Skeletal muscle tissue (tissue), 4 donors: ENCODE measurements around the gene TBX18. TPM values are rescaled to one million over a fixed set of nuclear protein-coding genes. Genes with fewer than 3 reads are reported as not detected.

Experiments
- H3K27ac ChIP-seq: one replicate; pipeline ENCODE4 v1.7.0; 2013; ENCODE audit warnings: mild to moderate bottlenecking, low read depth, low read length, inconsistent platforms
- H3K27me3 ChIP-seq, 3 donors: one replicate each; pipeline ENCODE4 v1.7.0; 2013; ENCODE audit warnings: low read length in 3 of 3; ENCODE audit not compliant: control insufficient read depth in 3 of 3, insufficient read depth in 3 of 3
- H3K36me3 ChIP-seq, 3 donors: one replicate each; pipeline ENCODE4 v1.7.0; 2013; ENCODE audit warnings: low read length in 3 of 3; ENCODE audit not compliant: control insufficient read depth in 3 of 3, insufficient read depth in 3 of 3
- H3K4me1 ChIP-seq, 3 donors: one replicate each; pipeline ENCODE4 v1.7.0; 2013; ENCODE audit warnings: low read length in 3 of 3, mild to moderate bottlenecking in 3 of 3; ENCODE audit not compliant: control insufficient read depth in 3 of 3, insufficient read depth in 3 of 3
- H3K4me3 ChIP-seq, 3 donors: one replicate each; pipeline ENCODE4 v1.7.0; 2013; ENCODE audit warnings: low read length in 3 of 3
- H3K9ac ChIP-seq, 3 donors: one replicate each; pipeline ENCODE4 v1.7.0; 2013; ENCODE audit warnings: low read length in 3 of 3, mild to moderate bottlenecking in 3 of 3, moderate library complexity in 2 of 3, low read depth in 1 of 3
- H3K9me3 ChIP-seq, 3 donors: one replicate each; pipeline ENCODE4 v1.7.0; 2013; ENCODE audit warnings: low read length in 3 of 3; ENCODE audit not compliant: control insufficient read depth in 3 of 3
- total RNA-seq: library from RNA; depleted of rRNA; stranded (reverse); fragments of >200 nt; gene quantifications from one replicate; pipeline ENCODE4 v1.2.3, GENCODE V29; 2014
- donor health status: Osteomylitis.

Gene TBX18
- total RNA-seq, 1 donor from 2014 or later, result 22.4 TPM

DNA sequence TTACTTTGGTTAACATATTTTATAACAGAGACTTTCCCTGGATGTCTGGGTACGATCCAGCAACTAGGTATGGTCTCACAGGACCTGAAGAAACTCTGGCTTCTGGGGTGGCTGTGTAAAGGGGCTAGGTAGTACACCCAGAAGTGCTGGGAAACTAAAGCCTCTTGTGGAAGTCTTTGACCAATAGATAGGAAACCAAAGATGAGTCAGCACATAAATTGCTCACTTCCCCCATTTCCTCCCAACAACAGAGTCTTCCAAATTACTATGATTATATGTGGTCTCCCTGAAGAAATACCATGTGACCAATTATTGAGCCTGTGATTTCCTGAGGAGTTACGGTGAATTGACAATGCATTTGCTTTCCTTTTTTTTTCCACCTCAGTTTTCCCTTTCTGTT, 26.8 kb upstream of the TBX18 start:
- H3K36me3 ChIP-seq, result no peaks in the 10 kb centered on the region
- H3K9ac ChIP-seq, result no peak overlapping the region
- H3K9me3 ChIP-seq, result no peaks in the 10 kb centered on the region
- no peaks in the 10 kb centered on the region for H3K4me1 ChIP-seq
- H3K27me3 ChIP-seq, result no peaks in the 10 kb centered on the region
- no peak overlapping the region for H3K27ac ChIP-seq
- no peak overlapping the region for H3K4me3 ChIP-seq

DNA sequence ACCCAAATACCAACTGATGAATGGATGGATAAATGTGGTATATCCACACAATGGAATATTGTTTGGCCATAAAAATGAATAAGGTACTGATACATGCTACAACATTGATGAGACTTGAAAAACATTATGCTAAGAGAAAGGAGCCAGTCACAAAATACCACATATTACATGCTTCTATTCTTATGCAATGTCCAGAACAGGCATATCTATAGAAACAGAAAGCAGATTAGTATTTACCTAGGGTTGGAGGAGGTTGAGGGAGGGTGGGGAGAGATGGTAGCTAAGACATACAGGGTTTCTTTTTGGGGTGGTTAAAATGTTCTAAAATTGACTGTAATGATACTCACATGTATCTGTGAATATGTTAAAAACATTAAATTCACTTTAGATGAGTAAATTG, 24.8 kb upstream of the TBX18 start:
- Histone ChIP-seq H3K27ac (no peak overlapping the region), H3K4me1 (no peaks in the 10 kb centered on the region), H3K9me3 (no peaks in the 10 kb centered on the region), H3K4me3 (no peak overlapping the region), H3K27me3 (no peaks in the 10 kb centered on the region), H3K36me3 (no peaks in the 10 kb centered on the region), H3K9ac (no peak overlapping the region)

DNA sequence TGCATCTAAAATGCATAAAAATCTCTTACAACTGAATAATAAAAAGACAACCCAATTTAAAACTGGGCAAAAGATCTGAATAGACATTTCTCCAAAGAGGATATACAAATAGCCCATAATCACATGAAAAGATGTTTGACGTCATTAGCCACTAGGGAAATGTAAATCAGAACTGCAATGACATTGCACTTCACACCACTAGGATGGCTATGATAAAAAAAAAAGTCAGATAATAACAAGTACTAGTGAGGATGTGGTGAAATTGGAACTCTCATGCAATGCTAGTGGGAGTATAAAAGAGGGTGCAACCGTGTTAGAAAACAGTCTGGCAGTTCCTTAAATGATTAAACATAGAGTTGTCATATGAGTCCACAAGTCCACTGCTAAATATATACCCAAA, 24.3 kb upstream of the TBX18 start:
- H3K4me1 ChIP-seq, result no peaks in the 10 kb centered on the region
- no peak overlapping the region for H3K27ac ChIP-seq
- H3K4me3 ChIP-seq, result no peak overlapping the region
- H3K27me3 ChIP-seq, result no peaks in the 10 kb centered on the region
- no peaks in the 10 kb centered on the region for H3K36me3 ChIP-seq
- no peak overlapping the region for H3K9ac ChIP-seq
- no peaks in the 10 kb centered on the region for H3K9me3 ChIP-seq

DNA sequence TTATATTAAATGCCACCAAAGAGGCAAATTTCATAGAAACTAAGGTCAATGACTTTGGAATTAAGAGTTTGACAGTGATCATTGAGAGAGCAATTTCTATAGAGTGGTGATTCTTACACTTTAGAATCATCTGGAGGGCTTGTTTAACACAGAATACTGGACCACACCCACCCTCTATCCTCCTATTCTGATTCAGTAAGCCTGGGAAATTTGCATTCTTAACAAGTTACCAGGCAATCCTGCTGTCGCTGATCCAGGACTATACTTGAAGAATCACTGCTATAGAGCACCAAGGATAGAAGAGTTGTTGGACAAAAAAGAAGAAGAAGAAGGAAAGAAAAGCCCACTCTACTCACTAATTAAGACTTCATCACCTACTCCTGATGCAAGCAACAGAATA, 21.3 kb upstream of the TBX18 start:
- no peak overlapping the region for H3K9ac ChIP-seq
- no peaks in the 10 kb centered on the region for H3K36me3 ChIP-seq
- H3K27me3 ChIP-seq, result peaks cover 0 to 5% (median 2%) of the 10 kb centered on the region in 3 donors

DNA sequence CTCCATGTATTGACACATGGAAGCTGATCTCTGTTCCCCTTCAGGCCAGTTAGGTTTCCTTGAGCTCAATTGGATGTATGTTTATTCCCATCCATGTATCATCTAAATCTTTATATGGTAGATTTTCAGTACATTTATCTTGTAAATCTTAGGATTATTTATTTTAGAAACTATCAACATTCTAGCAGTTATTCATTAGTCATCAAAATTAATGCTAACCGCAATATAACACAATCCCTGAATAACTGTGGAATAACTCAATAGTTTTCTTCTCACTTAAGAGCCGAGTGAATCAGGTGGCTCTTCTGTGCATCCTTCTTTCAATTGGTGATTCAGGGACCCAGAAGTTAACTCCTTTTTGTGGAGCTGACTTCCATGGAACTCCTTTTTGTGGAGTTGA, 15.5 kb upstream of the TBX18 start:
- Histone ChIP-seq H3K27ac (no peak overlapping the region), H3K4me1 (no peaks in the 10 kb centered on the region), H3K9me3 (no peaks in the 10 kb centered on the region), H3K27me3 (peaks cover 7 to 26% (median 15%) of the 10 kb centered on the region in 3 donors), H3K9ac (no peak overlapping the region), H3K36me3 (no peaks in the 10 kb centered on the region), H3K4me3 (no peak overlapping the region)

More for the DNA sequence above, 21.3 kb upstream of the TBX18 start:
- H3K4me1 ChIP-seq, result no peaks in the 10 kb centered on the region
- no peaks in the 10 kb centered on the region for H3K9me3 ChIP-seq
- H3K27ac ChIP-seq, result no peak overlapping the region
- no peak overlapping the region for H3K4me3 ChIP-seq

DNA sequence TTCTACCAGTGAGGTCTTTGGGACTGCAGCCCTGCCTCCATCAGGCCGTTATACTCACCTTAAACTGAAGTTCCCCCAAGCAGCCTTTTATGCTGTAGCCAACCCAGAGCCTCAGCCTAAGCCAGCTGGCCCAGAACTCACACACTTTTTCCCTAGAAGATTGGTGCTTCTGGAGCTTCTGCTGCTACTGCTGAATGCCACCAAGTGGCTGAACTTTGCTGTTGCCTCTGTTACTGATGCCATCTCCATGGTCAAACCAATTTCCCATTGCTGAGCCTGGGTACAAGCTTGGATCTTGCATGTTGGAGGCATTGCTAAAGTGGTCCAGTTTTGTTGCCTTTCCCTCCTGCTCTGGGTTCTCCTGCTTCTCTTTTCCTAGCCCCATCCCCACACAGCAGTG, 15.0 kb upstream of the TBX18 start:
- no peak overlapping the region for H3K27ac ChIP-seq
- H3K27me3 ChIP-seq, result peaks cover 12 to 32% (median 21%) of the 10 kb centered on the region in 3 donors
- no peaks in the 10 kb centered on the region for H3K4me1 ChIP-seq
- no peak overlapping the region for H3K9ac ChIP-seq
- no peaks in the 10 kb centered on the region for H3K36me3 ChIP-seq
- H3K4me3 ChIP-seq, result no peak overlapping the region
- no peaks in the 10 kb centered on the region for H3K9me3 ChIP-seq

DNA sequence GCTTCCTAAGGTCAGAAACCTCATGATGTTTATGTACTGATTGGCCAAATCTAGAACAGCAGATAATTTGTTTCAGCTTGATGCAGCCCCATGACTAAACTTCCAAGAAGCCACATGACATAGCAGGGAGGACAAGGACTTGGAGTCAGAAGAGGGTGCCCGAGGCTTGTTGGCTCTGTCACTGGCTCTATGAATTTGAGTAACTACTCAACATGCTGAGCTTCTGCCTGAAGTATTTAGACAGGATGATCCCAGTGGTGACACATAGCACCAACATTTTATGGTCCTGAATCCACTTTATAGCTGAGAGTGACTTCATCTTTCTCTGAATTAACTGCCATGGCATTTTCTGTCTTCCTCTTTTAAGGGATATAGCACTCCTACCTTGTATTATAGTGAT, 13.5 kb upstream of the TBX18 start:
- H3K27me3 ChIP-seq, result peaks cover 23 to 41% (median 30%) of the 10 kb centered on the region in 3 donors
- H3K36me3 ChIP-seq, result no peaks in the 10 kb centered on the region
- no peaks in the 10 kb centered on the region for H3K9me3 ChIP-seq
- no peak overlapping the region for H3K4me3 ChIP-seq
- H3K4me1 ChIP-seq, result peaks cover 0 to 3% (median 3%) of the 10 kb centered on the region in 3 donors
- H3K27ac ChIP-seq, result no peak overlapping the region
- H3K9ac ChIP-seq, result no peak overlapping the region

DNA sequence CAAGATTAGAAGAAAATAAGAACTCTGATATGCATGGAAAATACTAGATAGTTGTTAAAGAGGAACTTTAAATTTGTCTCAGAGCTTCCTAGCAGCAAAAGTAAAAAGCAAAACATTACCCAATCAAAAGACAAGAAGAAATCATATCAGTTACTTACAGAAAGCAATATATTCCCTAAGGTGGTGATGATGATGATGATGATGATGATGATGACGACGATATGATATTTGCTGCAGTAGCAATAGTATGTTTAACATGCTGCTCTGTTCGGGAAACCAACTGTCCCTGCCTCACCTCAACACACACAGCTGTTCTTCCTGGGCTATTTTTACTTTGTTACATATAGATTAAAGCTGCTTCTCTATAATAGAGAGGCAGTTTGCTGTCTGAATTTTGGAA, 12.0 kb upstream of the TBX18 start:
- Histone ChIP-seq H3K9me3 (peaks cover 0 to 2% (median 0%) of the 10 kb centered on the region in 3 donors), H3K27ac (no peak overlapping the region), H3K9ac (no peak overlapping the region), H3K4me3 (no peak overlapping the region), H3K36me3 (no peaks in the 10 kb centered on the region), H3K4me1 (peaks cover 0 to 3% (median 3%) of the 10 kb centered on the region in 3 donors), H3K27me3 (peaks cover 36 to 55% (median 36%) of the 10 kb centered on the region in 3 donors)

DNA sequence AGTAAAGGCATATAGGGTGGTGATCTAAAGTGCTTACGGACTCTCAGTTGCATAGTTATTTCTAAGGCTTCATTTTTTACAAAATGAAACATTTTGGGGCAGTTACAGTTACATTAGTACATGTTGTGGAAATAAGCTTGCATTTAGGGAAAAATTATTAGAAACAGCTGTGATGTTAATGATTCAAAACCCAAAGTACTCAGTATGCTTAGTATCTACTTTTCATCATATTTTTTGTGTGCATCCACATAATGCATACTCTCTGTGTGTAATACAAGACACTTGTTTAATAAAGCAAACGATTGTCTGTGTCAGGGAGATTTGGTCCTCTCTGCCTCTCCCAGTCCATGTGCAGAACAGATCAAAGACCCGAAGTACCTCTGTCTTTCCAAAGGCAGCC, 11.4 kb upstream of the TBX18 start:
- Histone ChIP-seq H3K4me1 (peaks cover 0 to 3% (median 3%) of the 10 kb centered on the region in 3 donors), H3K27me3 (peaks cover 37 to 60% (median 40%) of the 10 kb centered on the region in 3 donors)

DNA sequence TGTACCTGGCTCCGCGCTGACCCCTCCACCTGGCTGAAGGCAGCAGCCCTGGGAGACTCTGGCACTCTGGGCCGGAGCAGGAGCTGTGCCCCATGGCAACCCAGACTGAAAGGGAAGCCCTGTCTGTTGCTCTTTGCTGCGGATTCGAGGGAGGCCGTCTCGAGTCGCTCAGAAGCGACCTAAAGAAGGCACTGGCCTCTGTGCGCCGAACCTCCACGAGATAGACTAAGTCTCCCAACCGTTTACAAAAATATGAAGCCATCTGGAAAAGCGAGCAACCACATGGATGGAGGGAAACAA, 10.5 kb upstream of the TBX18 start:
- H3K27me3 ChIP-seq, result peaks cover 37 to 65% (median 43%) of the 10 kb centered on the region in 3 donors
- H3K9ac ChIP-seq, result no peak overlapping the region
- no peak overlapping the region for H3K27ac ChIP-seq
- peak overlapping the region in 2 of 3 donors; percentile 39 to 43 for H3K4me3 ChIP-seq
- no peaks in the 10 kb centered on the region for H3K36me3 ChIP-seq
- H3K4me1 ChIP-seq, result peaks cover 0 to 3% (median 3%) of the 10 kb centered on the region in 3 donors
- peaks cover 0 to 2% (median 0%) of the 10 kb centered on the region in 3 donors for H3K9me3 ChIP-seq

More for the DNA sequence above, 11.4 kb upstream of the TBX18 start:
- Histone ChIP-seq H3K9me3 (peaks cover 0 to 2% (median 0%) of the 10 kb centered on the region in 3 donors), H3K36me3 (no peaks in the 10 kb centered on the region), H3K27ac (no peak overlapping the region), H3K9ac (no peak overlapping the region), H3K4me3 (no peak overlapping the region)
